DND-41 (cell line): ENCODE data around the gene GRAMD4.

Experiments
- CTCF ChIP-seq: IDR thresholded peaks from 2 replicates; pipeline ENCODE4 v1.5.1; 2012; ENCODE audit warnings: borderline replicate concordance, low read length, moderate library complexity, mild to moderate bottlenecking; ENCODE audit not compliant: poor library complexity, severe bottlenecking; ENCODE audit errors: extremely low read depth
- EZH2 ChIP-seq: IDR thresholded peaks from 3 replicates; pipeline ENCODE4 v1.6.1; 2012; ENCODE audit warnings: borderline replicate concordance, low read depth, mild to moderate bottlenecking, moderate library complexity, low read length, inconsistent platforms; ENCODE audit not compliant: severe bottlenecking

GRCh38 chr22:46626356-46626755, 6.2 kb downstream of the GRAMD4 start:
- TF ChIP-seq CTCF (no peak), EZH2 (no peak)
